Smooth muscle cell (in vitro differentiated cells): ENCODE data around the gene STK32A. TPM values are rescaled to one million over a fixed set of nuclear protein-coding genes. Genes with fewer than 3 reads are reported as not detected.

Experiments
- DNase-seq: peaks from one replicate; lab custom pipeline; 2025; ENCODE audit not compliant: unreplicated experiment; lab: John Stamatoyannopoulos, UW
- H2AFZ ChIP-seq: fragments of 200-600 bp; sonication (generic); 2 replicates; pipeline ENCODE4 v1.6.0; 2016; ENCODE audit warnings: antibody characterized with exemption, low read depth, mild to moderate bottlenecking
- H3F3A ChIP-seq: fragments of 200-600 bp; sonication (generic); 2 replicates; pipeline ENCODE4 v1.6.0; 2017; ENCODE audit warnings: antibody characterized with exemption, low read depth
- H3K27ac ChIP-seq: fragments of 200-600 bp; sonication (generic); 2 replicates; pipeline ENCODE4 v1.5.1; 2016; ENCODE audit warnings: low read depth, mild to moderate bottlenecking
- H3K27me3 ChIP-seq: fragments of 200-600 bp; sonication (generic); 2 replicates; pipeline ENCODE4 v1.6.1; 2016; ENCODE audit warnings: low read depth, mild to moderate bottlenecking
- H3K36me3 ChIP-seq: fragments of 200-600 bp; sonication (generic); 2 replicates; pipeline ENCODE4 v1.5.1; 2016; ENCODE audit warnings: low read depth
- H3K4me1 ChIP-seq: fragments of 200-600 bp; sonication (generic); 2 replicates; pipeline ENCODE4 v1.5.1; 2016; ENCODE audit warnings: low read depth
- H3K4me2 ChIP-seq: fragments of 200-600 bp; sonication (generic); 2 replicates; pipeline ENCODE4 v1.6.0; 2016; ENCODE audit warnings: mild to moderate bottlenecking
- H3K4me3 ChIP-seq: fragments of 200-600 bp; sonication (generic); 2 replicates; pipeline ENCODE4 v1.5.1; 2016; ENCODE audit warnings: mild to moderate bottlenecking
- H3K79me2 ChIP-seq: fragments of 200-600 bp; sonication (generic); 2 replicates; pipeline ENCODE4 v1.6.0; 2016; ENCODE audit warnings: low read depth, mild to moderate bottlenecking
- H3K9ac ChIP-seq: fragments of 200-600 bp; sonication (generic); 2 replicates; pipeline ENCODE4 v1.6.0; 2016; ENCODE audit warnings: low read depth
- H3K9me3 ChIP-seq: fragments of 200-600 bp; sonication (generic); replicated peaks from 2 replicates; pipeline ENCODE4 v1.5.1; 2016; ENCODE audit warnings: low read depth
- H4K20me1 ChIP-seq: fragments of 200-600 bp; sonication (generic); 2 replicates; pipeline ENCODE4 v1.6.0; 2016; ENCODE audit warnings: low read depth
- WGBS: methylation state at CpG from one replicate; pipeline ENCODE4 v1.1.7; 2016; ENCODE audit warnings: low lambda C conversion rate; 5-methylcytosine and 5-hydroxymethylcytosine counted together
- polyA plus RNA-seq: library from polyadenylated mRNA; unstranded; fragments of >200 nt; fragmentation: Nextera tagmentation; extraction: Ambion mirVana; gene quantifications from 2 replicates; pipeline ENCODE4 v1.2.1, GENCODE V29; 2016
- total RNA-seq: library from RNA; depleted of rRNA; stranded (reverse); fragments of >200 nt; gene quantifications from 2 replicates; pipeline ENCODE4 v1.2.3, GENCODE V29; 2014
- TF ChIP-seq, protein P1 (sequence below): fragments of 200-600 bp; sonication (generic); IDR thresholded peaks from 2 replicates; pipeline ENCODE4 v1.5.1; 2017; ENCODE audit warnings: borderline replicate concordance, mild to moderate bottlenecking, antibody characterized with exemption; ENCODE audit not compliant: insufficient read depth, poor library complexity, severe bottlenecking

STK32A gene
- total RNA-seq (1.1 and 2.4 TPM in 2 replicates), polyA plus RNA-seq (0.21 and 0.87 TPM in 2 replicates)

DNA sequence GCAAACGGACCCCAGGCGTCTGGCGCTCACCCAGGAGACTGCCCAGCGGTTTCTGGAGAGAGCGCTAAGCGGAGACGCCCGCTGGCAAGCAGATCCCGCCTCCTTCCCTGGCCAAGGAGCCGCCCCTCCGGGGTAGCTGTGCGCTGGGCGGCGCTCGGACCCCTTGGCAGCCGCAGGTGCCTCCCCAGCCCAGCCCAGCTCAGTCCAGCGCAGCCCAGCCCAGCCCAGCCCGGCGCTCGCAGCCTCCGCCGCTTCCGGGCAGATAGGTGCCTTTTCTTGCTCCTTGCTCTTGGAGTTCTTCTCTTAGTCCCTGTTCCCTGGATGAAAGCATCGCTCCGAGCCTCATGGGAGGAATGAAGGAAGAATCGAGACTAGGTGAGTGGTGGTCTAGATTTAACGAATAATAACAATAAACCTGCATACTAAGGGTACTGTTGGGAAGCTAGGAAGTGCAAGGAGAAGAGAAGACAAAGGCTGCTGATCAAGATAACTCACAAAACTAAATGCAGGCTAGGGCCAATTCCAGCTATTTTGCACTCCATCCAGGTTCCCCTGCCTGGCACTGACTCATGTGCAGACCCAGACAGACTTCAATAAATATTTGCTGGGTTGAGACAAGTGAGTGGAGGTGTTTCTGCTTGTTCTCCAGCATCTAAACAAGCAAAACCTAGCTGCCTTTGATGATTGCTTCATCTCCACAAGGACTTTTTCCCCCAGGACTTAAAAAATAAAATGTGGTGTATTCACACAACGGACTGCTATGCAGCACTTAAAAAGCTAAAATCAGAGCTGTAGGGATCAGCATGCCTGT, at the start of gene STK32A:
STK32A (plus strand) TSS at position 202 of the 811 bp plus-strand sequence. CDS start 4,609 bp downstream, outside the sequence.
- peaks cover under 1% of the 10 kb centered on the region for H3K4me1 ChIP-seq
- peak within 1 kb of the TSS; percentile 93 for H3K4me2 ChIP-seq
- no peak within 1 kb of the TSS for H3K27ac ChIP-seq
- H3K9ac ChIP-seq, result no peak within 1 kb of the TSS
- H3K79me2 ChIP-seq, result no peaks in the 10 kb centered on the region
- H3K9me3 ChIP-seq, result no peaks in the 10 kb centered on the region
- no peak for DNase-seq
- peak within 1 kb of the TSS; percentile 86 for H2AFZ ChIP-seq
- WGBS, result 9% methylated on average over 18 of the region's 28 CpGs
- no peaks in the 10 kb centered on the region for H3F3A ChIP-seq
- peak within 1 kb of the TSS; percentile 65 for H3K4me3 ChIP-seq
- no peaks in the 10 kb centered on the region for H4K20me1 ChIP-seq
- H3K36me3 ChIP-seq, result no peaks in the 10 kb centered on the region
- TF ChIP-seq, protein P1, sequence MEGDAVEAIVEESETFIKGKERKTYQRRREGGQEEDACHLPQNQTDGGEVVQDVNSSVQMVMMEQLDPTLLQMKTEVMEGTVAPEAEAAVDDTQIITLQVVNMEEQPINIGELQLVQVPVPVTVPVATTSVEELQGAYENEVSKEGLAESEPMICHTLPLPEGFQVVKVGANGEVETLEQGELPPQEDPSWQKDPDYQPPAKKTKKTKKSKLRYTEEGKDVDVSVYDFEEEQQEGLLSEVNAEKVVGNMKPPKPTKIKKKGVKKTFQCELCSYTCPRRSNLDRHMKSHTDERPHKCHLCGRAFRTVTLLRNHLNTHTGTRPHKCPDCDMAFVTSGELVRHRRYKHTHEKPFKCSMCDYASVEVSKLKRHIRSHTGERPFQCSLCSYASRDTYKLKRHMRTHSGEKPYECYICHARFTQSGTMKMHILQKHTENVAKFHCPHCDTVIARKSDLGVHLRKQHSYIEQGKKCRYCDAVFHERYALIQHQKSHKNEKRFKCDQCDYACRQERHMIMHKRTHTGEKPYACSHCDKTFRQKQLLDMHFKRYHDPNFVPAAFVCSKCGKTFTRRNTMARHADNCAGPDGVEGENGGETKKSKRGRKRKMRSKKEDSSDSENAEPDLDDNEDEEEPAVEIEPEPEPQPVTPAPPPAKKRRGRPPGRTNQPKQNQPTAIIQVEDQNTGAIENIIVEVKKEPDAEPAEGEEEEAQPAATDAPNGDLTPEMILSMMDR, result no peak
- H3K27me3 ChIP-seq, result peaks cover 63% of the 10 kb centered on the region

- no peaks in the 10 kb centered on the region for H3K4me1 ChIP-seq
- no peak overlapping the region for H3K4me3 ChIP-seq
- 71% methylated on average over 1 of the region's 1 CpG for WGBS
- no peaks in the 10 kb centered on the region for H4K20me1 ChIP-seq
- no peak for DNase-seq
- H3K27me3 ChIP-seq, result no peaks in the 10 kb centered on the region
- no peaks in the 10 kb centered on the region for H3K36me3 ChIP-seq
- H3K9ac ChIP-seq, result no peak overlapping the region
- H3K27ac ChIP-seq, result no peak overlapping the region
- H3K9me3 ChIP-seq, result no peaks in the 10 kb centered on the region
- no peak overlapping the region for H3K4me2 ChIP-seq
- no peaks in the 10 kb centered on the region for H3K79me2 ChIP-seq
- TF ChIP-seq, protein P1, result no peak
- no peak overlapping the region for H2AFZ ChIP-seq
- no peaks in the 10 kb centered on the region for H3F3A ChIP-seq
Observed at GRCh38 chr5:147187099-147187540, 47.7 kb upstream of the STK32A start.

- Histone ChIP-seq H3K36me3 (no peaks in the 10 kb centered on the region), H3K9me3 (no peaks in the 10 kb centered on the region), H3K27me3 (no peaks in the 10 kb centered on the region), H3K79me2 (no peaks in the 10 kb centered on the region), H2AFZ (peak overlapping the region; percentile 80), H4K20me1 (no peaks in the 10 kb centered on the region), H3F3A (no peaks in the 10 kb centered on the region), H3K4me3 (no peak overlapping the region), H3K27ac (no peak overlapping the region), H3K4me1 (no peaks in the 10 kb centered on the region), H3K9ac (no peak overlapping the region), H3K4me2 (peak overlapping the region; percentile 74)
- TF ChIP-seq, protein P1, result peak; percentile 90
- no peak for DNase-seq
- WGBS, result 56% methylated on average over 20 of the region's 20 CpGs
Observed at GRCh38 chr5:147188200-147189108, 46.4 kb upstream of the STK32A start.
